ENCODE data around the gene RASGEF1C.

DNA sequence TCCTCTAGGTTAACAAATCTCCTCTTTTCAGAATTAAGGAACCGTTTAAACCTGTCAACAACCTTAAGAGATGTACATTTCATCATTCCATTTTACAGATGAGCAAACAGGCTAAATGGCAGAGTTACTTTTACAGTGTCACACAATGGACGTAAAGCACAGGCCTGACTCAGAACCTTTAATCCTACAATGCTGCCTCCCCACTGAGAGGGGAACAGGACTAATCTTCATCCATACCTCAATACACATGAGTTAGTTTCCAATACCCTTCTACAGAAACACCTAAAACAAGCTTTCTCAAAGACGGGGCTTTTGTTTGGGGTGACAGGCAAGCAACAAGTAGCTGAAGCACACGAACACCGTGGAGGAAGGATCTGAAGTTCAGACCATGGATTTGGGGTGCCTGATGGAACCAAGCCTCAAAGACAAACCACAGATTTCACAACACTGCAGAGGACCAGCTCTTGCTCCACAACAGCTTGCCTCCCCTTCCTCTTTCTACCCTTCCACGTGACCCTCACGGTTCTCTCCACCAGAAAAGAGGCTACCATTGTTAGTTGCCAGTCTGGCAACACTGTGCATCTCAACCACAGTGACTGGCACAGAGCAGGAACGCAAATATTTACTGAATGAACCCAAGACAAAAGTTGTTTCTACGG lies 139.3 kb downstream of the RASGEF1C start:
- TF ChIP-seq, protein P1, sequence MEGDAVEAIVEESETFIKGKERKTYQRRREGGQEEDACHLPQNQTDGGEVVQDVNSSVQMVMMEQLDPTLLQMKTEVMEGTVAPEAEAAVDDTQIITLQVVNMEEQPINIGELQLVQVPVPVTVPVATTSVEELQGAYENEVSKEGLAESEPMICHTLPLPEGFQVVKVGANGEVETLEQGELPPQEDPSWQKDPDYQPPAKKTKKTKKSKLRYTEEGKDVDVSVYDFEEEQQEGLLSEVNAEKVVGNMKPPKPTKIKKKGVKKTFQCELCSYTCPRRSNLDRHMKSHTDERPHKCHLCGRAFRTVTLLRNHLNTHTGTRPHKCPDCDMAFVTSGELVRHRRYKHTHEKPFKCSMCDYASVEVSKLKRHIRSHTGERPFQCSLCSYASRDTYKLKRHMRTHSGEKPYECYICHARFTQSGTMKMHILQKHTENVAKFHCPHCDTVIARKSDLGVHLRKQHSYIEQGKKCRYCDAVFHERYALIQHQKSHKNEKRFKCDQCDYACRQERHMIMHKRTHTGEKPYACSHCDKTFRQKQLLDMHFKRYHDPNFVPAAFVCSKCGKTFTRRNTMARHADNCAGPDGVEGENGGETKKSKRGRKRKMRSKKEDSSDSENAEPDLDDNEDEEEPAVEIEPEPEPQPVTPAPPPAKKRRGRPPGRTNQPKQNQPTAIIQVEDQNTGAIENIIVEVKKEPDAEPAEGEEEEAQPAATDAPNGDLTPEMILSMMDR (IDR thresholded peaks at IDR 0.05): no peak
- TF ChIP-seq POLR2A (IDR thresholded peaks at IDR 0.05) (no peak), EP300 (IDR thresholded peaks at IDR 0.05) (no peak)
